Measurements from ENCODE around the gene ADGRF3. TPM values are rescaled to one million over a fixed set of nuclear protein-coding genes. Genes with fewer than 3 reads are reported as not detected.

ADGRF3 gene
- total and polyA plus RNA-seq, 2 of the 13 experiments (the other 11 are each of a cell fraction or from before 2014, with no cell fraction given): 0.40 to 1.5 TPM

DNA sequence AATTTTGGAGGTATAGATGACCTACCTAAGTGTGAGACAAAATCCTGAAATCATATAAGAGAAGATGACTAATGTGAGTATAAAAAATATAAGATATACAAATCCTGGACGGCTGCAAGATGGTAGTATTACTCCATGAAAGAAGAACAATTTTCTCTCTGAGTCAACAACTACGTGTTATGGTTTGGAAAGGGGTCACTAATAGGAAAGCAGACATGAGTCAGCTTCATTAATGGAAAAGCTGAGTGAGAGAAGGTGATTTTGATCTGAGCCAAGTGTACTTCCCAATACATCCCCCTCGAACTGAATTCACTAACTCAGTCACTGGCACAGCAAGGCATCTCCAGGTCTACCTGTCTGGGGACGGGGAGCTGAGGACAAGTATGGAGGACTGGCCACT lies 20.7 kb downstream of the ADGRF3 start:
- no TSS peak for BruUV-seq (replicated peaks)
- ChIA-PET CTCF (ENCODE audit: low intra/inter-chr PET ratio, low total read pairs) (no interaction called here), POLR2A (interaction anchor here (1.6 kb wide), 1 partner anchor 20 kb away, joined by 4 read pairs; the partner anchor contains the start of gene SELENOI)
- Histone ChIP-seq H3K4me1 (ENCODE audit: insufficient read depth, low read length) (peaks cover 38% of the 10 kb centered on the region), H3K79me2 (ENCODE audit: insufficient read depth, low read length) (no peaks in the 10 kb centered on the region), H3K9ac (ENCODE audit: insufficient read depth, low read depth, low read length) (no peak overlapping the region), H2AFZ (ENCODE audit: low read length) (no peak overlapping the region), H3K27ac (ENCODE audit: extremely low read length, insufficient read depth, low read length) (no peak overlapping the region), H4K20me1 (ENCODE audit: insufficient read depth, low read length) (no peaks in the 10 kb centered on the region), H3K27me3 (ENCODE audit: control insufficient read depth in 1 of 2, insufficient read depth in 2 of 2, low read length in 2 of 2) (no peaks in the 10 kb centered on the region; a peak in 1 of 5 replicates), H3K4me3 (replicated peaks in 1 of 3; ENCODE audit: insufficient read depth in 1 of 3, low read depth in 2 of 3, low read length in 3 of 3) (no peak overlapping the region), H3K4me2 (ENCODE audit: low read depth, low read length) (no peak overlapping the region), H3K36me3 (replicated peaks in 1 of 2; ENCODE audit: control insufficient read depth in 1 of 2, insufficient read depth in 2 of 2, low read length in 2 of 2) (no peaks in the 10 kb centered on the region), H3K9me3 (ENCODE audit: low read length) (no peaks in the 10 kb centered on the region)
- intact Hi-C loops (cut with micrococcal nuclease; ENCODE audit: unreplicated experiment): loop anchor here (5.0 kb wide), 1 partner anchor 154 kb away; the partner anchor contains the start of gene GAREM2
- WGBS (ENCODE audit: low lambda C conversion rate): 24% methylated on average over 4 of the region's 4 CpGs
- ATAC-seq (no peak), DNase-seq (ENCODE audit: low spot score) (no peak), FAIRE-seq (no peak)
- in situ Hi-C loops (cut with HindIII; ENCODE audit: extremely low pct_ligation_motif_present, low pct_unique_long_range_greater_than_20kb): loop anchor here (25.0 kb wide), 1 partner anchor 339 kb away; the partner anchor contains the start of gene KIF3C
- TF ChIP-seq, protein P1, sequence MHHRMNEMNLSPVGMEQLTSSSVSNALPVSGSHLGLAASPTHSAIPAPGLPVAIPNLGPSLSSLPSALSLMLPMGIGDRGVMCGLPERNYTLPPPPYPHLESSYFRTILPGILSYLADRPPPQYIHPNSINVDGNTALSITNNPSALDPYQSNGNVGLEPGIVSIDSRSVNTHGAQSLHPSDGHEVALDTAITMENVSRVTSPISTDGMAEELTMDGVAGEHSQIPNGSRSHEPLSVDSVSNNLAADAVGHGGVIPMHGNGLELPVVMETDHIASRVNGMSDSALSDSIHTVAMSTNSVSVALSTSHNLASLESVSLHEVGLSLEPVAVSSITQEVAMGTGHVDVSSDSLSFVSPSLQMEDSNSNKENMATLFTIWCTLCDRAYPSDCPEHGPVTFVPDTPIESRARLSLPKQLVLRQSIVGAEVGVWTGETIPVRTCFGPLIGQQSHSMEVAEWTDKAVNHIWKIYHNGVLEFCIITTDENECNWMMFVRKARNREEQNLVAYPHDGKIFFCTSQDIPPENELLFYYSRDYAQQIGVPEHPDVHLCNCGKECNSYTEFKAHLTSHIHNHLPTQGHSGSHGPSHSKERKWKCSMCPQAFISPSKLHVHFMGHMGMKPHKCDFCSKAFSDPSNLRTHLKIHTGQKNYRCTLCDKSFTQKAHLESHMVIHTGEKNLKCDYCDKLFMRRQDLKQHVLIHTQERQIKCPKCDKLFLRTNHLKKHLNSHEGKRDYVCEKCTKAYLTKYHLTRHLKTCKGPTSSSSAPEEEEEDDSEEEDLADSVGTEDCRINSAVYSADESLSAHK (CRISPR knock-in tag; IDR thresholded peaks at IDR 0.05; ENCODE audit: borderline replicate concordance): no peak
- TF ChIP-seq, protein P2, sequence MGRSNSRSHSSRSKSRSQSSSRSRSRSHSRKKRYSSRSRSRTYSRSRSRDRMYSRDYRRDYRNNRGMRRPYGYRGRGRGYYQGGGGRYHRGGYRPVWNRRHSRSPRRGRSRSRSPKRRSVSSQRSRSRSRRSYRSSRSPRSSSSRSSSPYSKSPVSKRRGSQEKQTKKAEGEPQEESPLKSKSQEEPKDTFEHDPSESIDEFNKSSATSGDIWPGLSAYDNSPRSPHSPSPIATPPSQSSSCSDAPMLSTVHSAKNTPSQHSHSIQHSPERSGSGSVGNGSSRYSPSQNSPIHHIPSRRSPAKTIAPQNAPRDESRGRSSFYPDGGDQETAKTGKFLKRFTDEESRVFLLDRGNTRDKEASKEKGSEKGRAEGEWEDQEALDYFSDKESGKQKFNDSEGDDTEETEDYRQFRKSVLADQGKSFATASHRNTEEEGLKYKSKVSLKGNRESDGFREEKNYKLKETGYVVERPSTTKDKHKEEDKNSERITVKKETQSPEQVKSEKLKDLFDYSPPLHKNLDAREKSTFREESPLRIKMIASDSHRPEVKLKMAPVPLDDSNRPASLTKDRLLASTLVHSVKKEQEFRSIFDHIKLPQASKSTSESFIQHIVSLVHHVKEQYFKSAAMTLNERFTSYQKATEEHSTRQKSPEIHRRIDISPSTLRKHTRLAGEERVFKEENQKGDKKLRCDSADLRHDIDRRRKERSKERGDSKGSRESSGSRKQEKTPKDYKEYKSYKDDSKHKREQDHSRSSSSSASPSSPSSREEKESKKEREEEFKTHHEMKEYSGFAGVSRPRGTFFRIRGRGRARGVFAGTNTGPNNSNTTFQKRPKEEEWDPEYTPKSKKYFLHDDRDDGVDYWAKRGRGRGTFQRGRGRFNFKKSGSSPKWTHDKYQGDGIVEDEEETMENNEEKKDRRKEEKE (IDR thresholded peaks at IDR 0.05): no peak
- TF ChIP-seq, protein P3, sequence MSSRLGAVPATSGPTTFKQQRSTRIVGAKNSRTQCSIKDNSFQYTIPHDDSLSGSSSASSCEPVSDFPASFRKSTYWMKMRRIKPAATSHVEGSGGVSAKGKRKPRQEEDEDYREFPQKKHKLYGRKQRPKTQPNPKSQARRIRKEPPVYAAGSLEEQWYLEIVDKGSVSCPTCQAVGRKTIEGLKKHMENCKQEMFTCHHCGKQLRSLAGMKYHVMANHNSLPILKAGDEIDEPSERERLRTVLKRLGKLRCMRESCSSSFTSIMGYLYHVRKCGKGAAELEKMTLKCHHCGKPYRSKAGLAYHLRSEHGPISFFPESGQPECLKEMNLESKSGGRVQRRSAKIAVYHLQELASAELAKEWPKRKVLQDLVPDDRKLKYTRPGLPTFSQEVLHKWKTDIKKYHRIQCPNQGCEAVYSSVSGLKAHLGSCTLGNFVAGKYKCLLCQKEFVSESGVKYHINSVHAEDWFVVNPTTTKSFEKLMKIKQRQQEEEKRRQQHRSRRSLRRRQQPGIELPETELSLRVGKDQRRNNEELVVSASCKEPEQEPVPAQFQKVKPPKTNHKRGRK (CRISPR knock-in tag; IDR thresholded peaks at IDR 0.05): no peak
- no peak for TF ChIP-seq DR1 (CRISPR knock-in tag; IDR thresholded peaks at IDR 0.05)
- TF ChIP-seq, protein P4, sequence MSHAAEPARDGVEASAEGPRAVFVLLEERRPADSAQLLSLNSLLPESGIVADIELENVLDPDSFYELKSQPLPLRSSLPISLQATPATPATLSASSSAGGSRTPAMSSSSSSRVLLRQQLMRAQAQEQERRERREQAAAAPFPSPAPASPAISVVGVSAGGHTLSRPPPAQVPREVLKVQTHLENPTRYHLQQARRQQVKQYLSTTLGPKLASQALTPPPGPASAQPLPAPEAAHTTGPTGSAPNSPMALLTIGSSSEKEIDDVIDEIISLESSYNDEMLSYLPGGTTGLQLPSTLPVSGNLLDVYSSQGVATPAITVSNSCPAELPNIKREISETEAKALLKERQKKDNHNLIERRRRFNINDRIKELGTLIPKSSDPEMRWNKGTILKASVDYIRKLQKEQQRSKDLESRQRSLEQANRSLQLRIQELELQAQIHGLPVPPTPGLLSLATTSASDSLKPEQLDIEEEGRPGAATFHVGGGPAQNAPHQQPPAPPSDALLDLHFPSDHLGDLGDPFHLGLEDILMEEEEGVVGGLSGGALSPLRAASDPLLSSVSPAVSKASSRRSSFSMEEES (CRISPR knock-in tag; IDR thresholded peaks at IDR 0.05): no peak
- TF ChIP-seq ZNF772 (CRISPR knock-in tag; IDR thresholded peaks at IDR 0.05): no peak
